ENCODE data around the gene CPXM2. TPM values are rescaled to one million over a fixed set of nuclear protein-coding genes. Genes with fewer than 3 reads are reported as not detected.

The CPXM2 gene
- polyA plus RNA-seq, 1 of the 3 experiments (the other 2 are of a cell fraction) = not detected

- no peak overlapping the region for H3K4me2 ChIP-seq
Observed at GRCh38 chr10:123863183-123863575, 28.4 kb downstream of the CPXM2 start.

GRCh38 chr10:123862421-123863182 lies 29.0 kb downstream of the CPXM2 start:
- H3F3A ChIP-seq (replicated peaks; ENCODE audit: insufficient read depth) = no peaks in the 10 kb centered on the region
- H3K9me3 ChIP-seq = no peaks in the 10 kb centered on the region
- ChIA-PET CTCF (interaction anchor here (0.6 to 1.2 kb wide), 4 partner anchors 34 to 280 kb away, joined by 3 to 4 read pairs (median 3); no protein-coding TSS in a partner anchor), POLR2A (no interaction called here)
- no peak overlapping the region for H3K4me2 ChIP-seq
- H3K27ac ChIP-seq (ENCODE audit: low read depth in 2 of 2, low read length in 1 of 2) = no peak overlapping the region
- H3K36me3 ChIP-seq (replicated peaks in 1 of 2; ENCODE audit: control insufficient read depth in 1 of 2, insufficient read depth in 2 of 2, low read length in 1 of 2) = no peaks in the 10 kb centered on the region
- no peak for DNase-seq
- H3K9ac ChIP-seq = no peak overlapping the region
- no peaks in the 10 kb centered on the region for H3K79me2 ChIP-seq (ENCODE audit: insufficient read depth)
- no peaks in the 10 kb centered on the region for H3K4me1 ChIP-seq (ENCODE audit: control insufficient read depth in 1 of 2, insufficient read depth in 2 of 2, low read depth in 1 of 2, low read length in 1 of 2)
- WGBS (ENCODE audit: low lambda C conversion rate) = 47% methylated on average over 9 of the region's 9 CpGs
- no peaks in the 10 kb centered on the region for H3K27me3 ChIP-seq (ENCODE audit: insufficient read depth)
- no peaks in the 10 kb centered on the region for H4K20me1 ChIP-seq (ENCODE audit: insufficient read depth)
- H3K4me3 ChIP-seq (ENCODE audit: low read depth in 2 of 2, low read length in 1 of 2) = no peak overlapping the region
- H2AFZ ChIP-seq (ENCODE audit: low read depth) = no peak overlapping the region
- no peak for TF ChIP-seq USF1 (IDR thresholded peaks at IDR 0.05; ENCODE audit: borderline replicate concordance, low read depth)
- no peak for TF ChIP-seq SIN3A (IDR thresholded peaks at IDR 0.05; ENCODE audit: borderline replicate concordance, low read depth, low read length)
- no peak for TF ChIP-seq YY1 (IDR thresholded peaks at IDR 0.05; ENCODE audit: low read depth)
- H3K9me2 ChIP-seq = no peaks in the 10 kb centered on the region

More at GRCh38 chr10:123863183-123863575, 28.4 kb downstream of the CPXM2 start:
- H4K20me1 ChIP-seq (ENCODE audit: insufficient read depth) = no peaks in the 10 kb centered on the region
- TF ChIP-seq YY1 (IDR thresholded peaks at IDR 0.05; ENCODE audit: low read depth) = no peak
- no peak for TF ChIP-seq REST (IDR thresholded peaks at IDR 0.05; ENCODE audit: low read depth, low read length)
- no peak overlapping the region for H3K9ac ChIP-seq
- DNase-seq = no peak
- H3K9me3 ChIP-seq = no peaks in the 10 kb centered on the region
- ChIA-PET POLR2A (no interaction called here), CTCF (interaction anchor here (0.6 to 1.4 kb wide), 4 partner anchors 42 to 280 kb away, joined by 3 to 4 read pairs (median 3); no protein-coding TSS in a partner anchor)
- H2AFZ ChIP-seq (ENCODE audit: low read depth) = no peak overlapping the region
- H3K79me2 ChIP-seq (ENCODE audit: insufficient read depth) = no peaks in the 10 kb centered on the region
- H3K36me3 ChIP-seq (replicated peaks in 1 of 2; ENCODE audit: control insufficient read depth in 1 of 2, insufficient read depth in 2 of 2, low read length in 1 of 2) = no peaks in the 10 kb centered on the region
- no peaks in the 10 kb centered on the region for H3K27me3 ChIP-seq (ENCODE audit: insufficient read depth)
- H3F3A ChIP-seq (replicated peaks; ENCODE audit: insufficient read depth) = no peaks in the 10 kb centered on the region
- 47% methylated on average over 5 of the region's 8 CpGs for WGBS (ENCODE audit: low lambda C conversion rate)
- H3K4me1 ChIP-seq (ENCODE audit: control insufficient read depth in 1 of 2, insufficient read depth in 2 of 2, low read depth in 1 of 2, low read length in 1 of 2) = no peaks in the 10 kb centered on the region
- H3K27ac ChIP-seq (ENCODE audit: low read depth in 2 of 2, low read length in 1 of 2) = no peak overlapping the region
- no peak overlapping the region for H3K4me3 ChIP-seq (ENCODE audit: low read depth in 2 of 2, low read length in 1 of 2)
- no peaks in the 10 kb centered on the region for H3K9me2 ChIP-seq

GRCh38 chr10:123860856-123861255 lies 30.8 kb downstream of the CPXM2 start:
- no peak overlapping the region for H2AFZ ChIP-seq (ENCODE audit: low read depth)
- ChIA-PET POLR2A (no interaction called here), CTCF (no interaction called here)
- H3K4me3 ChIP-seq (ENCODE audit: low read depth in 2 of 2, low read length in 1 of 2) = no peak overlapping the region
- no peaks in the 10 kb centered on the region for H4K20me1 ChIP-seq (ENCODE audit: insufficient read depth)
- H3K27me3 ChIP-seq (ENCODE audit: insufficient read depth) = no peaks in the 10 kb centered on the region
- 52% methylated on average over 7 of the region's 7 CpGs for WGBS (ENCODE audit: low lambda C conversion rate)
- H3K9me2 ChIP-seq = no peaks in the 10 kb centered on the region
- H3K79me2 ChIP-seq (ENCODE audit: insufficient read depth) = no peaks in the 10 kb centered on the region
- DNase-seq = no peak
- no peaks in the 10 kb centered on the region for H3K36me3 ChIP-seq (replicated peaks in 1 of 2; ENCODE audit: control insufficient read depth in 1 of 2, insufficient read depth in 2 of 2, low read length in 1 of 2)
- no peaks in the 10 kb centered on the region for H3K4me1 ChIP-seq (ENCODE audit: control insufficient read depth in 1 of 2, insufficient read depth in 2 of 2, low read depth in 1 of 2, low read length in 1 of 2)
- H3K4me2 ChIP-seq = no peak overlapping the region
- H3K9ac ChIP-seq = no peak overlapping the region
- H3K27ac ChIP-seq (ENCODE audit: low read depth in 2 of 2, low read length in 1 of 2) = no peak overlapping the region
- no peaks in the 10 kb centered on the region for H3F3A ChIP-seq (replicated peaks; ENCODE audit: insufficient read depth)
- H3K9me3 ChIP-seq = no peaks in the 10 kb centered on the region
- TF ChIP-seq TCF12 (IDR thresholded peaks at IDR 0.05) = no peak
- TF ChIP-seq NRF1 (IDR thresholded peaks at IDR 0.05; ENCODE audit: low read depth, low read length) = no peak
- no peak for TF ChIP-seq TEAD4 (IDR thresholded peaks at IDR 0.05; ENCODE audit: borderline replicate concordance, insufficient read depth)
- no peak for TF ChIP-seq CTCF (IDR thresholded peaks at IDR 0.05)
- no peak for TF ChIP-seq REST (IDR thresholded peaks at IDR 0.05; ENCODE audit: low read depth, low read length)
- TF ChIP-seq GATA2 (CRISPR knock-in tag; IDR thresholded peaks at IDR 0.05) = no peak

All from SK-N-SH (cell line).